Measurements from ENCODE around the gene CDCA8.

CDCA8 gene

DNA sequence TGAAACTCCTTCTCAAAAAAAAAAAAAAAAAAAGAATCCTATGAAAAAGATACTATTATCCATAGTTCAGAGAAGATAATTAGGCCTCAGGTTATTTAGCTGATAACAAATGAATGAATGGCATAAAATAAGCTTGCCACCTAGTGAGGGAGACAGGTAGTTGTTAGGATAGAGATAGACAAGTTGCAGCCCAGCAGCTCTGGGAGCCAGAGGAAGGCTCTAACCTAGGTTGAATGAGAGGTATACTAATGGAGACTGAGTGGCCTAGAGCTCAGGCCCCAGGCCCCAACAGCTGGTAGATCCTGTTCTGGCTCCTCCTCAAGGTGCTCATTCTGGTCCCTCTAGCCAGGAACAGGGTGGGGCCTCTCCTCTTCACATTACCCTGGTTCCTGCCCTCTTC is 37.0 kb upstream of the CDCA8 start:
- no peak for TF ChIP-seq CTCF (IDR thresholded peaks at IDR 0.05; ENCODE audit: insufficient read depth, low read depth, low read length, missing control alignments)
- no peak overlapping the region for H3K4me3 ChIP-seq (ENCODE audit: low read depth, low read length)
- DNase-seq (ENCODE audit: low read depth) = no peak

DNA sequence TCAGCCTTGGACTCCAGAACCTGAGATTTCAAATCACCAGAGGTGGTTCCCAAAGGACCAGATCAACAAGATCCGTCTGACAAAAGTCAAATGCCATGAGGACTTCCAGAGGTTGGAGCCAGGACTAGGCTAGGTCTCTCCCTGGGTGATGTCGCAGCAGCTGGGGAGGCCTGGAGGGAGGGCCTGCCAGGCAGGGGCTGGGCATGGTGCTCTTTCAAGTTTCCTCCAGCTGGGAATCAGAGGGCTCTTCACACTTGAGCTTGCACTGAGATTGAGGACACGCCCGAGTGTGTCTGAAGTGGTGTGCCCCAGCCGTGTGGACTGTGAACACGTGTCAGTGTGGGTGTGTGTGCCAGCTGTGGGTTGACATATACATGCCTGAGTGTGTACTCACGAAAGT is 36.3 kb upstream of the CDCA8 start:
- H3K4me3 ChIP-seq (ENCODE audit: low read depth, low read length) = no peak overlapping the region
- no peak for DNase-seq (ENCODE audit: low read depth)
- no peak for TF ChIP-seq CTCF (IDR thresholded peaks at IDR 0.05; ENCODE audit: insufficient read depth, low read depth, low read length, missing control alignments)

- TF ChIP-seq CTCF (IDR thresholded peaks at IDR 0.05; ENCODE audit: insufficient read depth, low read depth, low read length, missing control alignments) = no peak
- no peak for DNase-seq (ENCODE audit: low read depth)
- H3K4me3 ChIP-seq (ENCODE audit: low read depth, low read length) = no peak overlapping the region
These were observed 35.4 kb upstream of the CDCA8 start for GRCh38 chr1:37656881-37657280.

- H3K4me3 ChIP-seq (ENCODE audit: low read depth, low read length) = no peak overlapping the region
- TF ChIP-seq CTCF (IDR thresholded peaks at IDR 0.05; ENCODE audit: insufficient read depth, low read depth, low read length, missing control alignments) = no peak
- DNase-seq (ENCODE audit: low read depth) = no peak
These were observed 34.5 kb upstream of the CDCA8 start for GRCh38 chr1:37657620-37658412.

DNA sequence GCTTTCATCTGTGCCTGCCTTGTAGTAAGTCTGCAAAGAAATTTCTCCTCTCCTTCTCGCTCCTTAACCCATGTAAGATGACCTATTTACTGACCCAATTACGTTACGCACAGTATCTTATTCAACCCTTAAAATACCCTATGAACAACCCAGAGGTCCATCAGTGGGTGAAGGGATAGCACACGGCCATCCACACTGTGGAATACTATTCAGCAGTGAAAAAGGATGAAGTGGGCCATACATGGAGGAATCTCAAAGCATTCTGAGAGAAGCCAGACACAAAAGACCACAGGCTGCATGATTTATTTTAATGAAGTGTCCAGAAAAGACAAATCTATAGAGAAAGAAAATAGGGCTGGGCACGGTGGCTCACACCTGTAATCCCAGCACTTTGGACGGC is 33.8 kb upstream of the CDCA8 start:
- TF ChIP-seq CTCF (IDR thresholded peaks at IDR 0.05; ENCODE audit: insufficient read depth, low read depth, low read length, missing control alignments) = no peak
- no peak for DNase-seq (ENCODE audit: low read depth)
- H3K4me3 ChIP-seq (ENCODE audit: low read depth, low read length) = no peak overlapping the region

DNA sequence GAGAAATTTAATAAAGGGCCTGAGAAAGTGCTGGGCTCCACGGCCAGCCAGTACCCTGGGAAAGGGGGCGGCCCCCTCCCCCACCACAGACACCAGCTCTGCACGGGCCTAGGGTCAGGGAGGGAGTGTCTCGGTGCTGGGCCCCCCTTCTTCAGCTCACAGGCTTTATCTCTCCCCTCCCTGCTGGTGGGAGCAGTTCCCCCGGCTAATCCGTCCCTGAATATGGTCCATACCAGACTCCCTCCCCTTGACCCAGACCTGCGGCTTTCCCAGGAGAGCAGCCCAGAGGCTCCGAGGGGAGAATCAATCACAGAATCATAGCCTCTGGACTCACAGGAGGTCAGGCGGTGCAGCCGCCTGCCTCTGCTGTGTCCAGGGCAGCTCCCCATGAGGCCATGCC is 31.7 kb upstream of the CDCA8 start:
- no peak overlapping the region for H3K4me3 ChIP-seq (ENCODE audit: low read depth, low read length)
- no peak for TF ChIP-seq CTCF (IDR thresholded peaks at IDR 0.05; ENCODE audit: insufficient read depth, low read depth, low read length, missing control alignments)
- no peak for DNase-seq (ENCODE audit: low read depth)

GRCh38 chr1:37661401-37661800 is 30.9 kb upstream of the CDCA8 start:
- no peak overlapping the region for H3K4me3 ChIP-seq (ENCODE audit: low read depth, low read length)
- no peak for TF ChIP-seq CTCF (IDR thresholded peaks at IDR 0.05; ENCODE audit: insufficient read depth, low read depth, low read length, missing control alignments)
- no peak for DNase-seq (ENCODE audit: low read depth)

All from GM12865 (cell line).